ENCODE results near the gene OR10A4. TPM values are rescaled to one million over a fixed set of nuclear protein-coding genes. Genes with fewer than 3 reads are reported as not detected.

Gene OR10A4
- total and polyA plus RNA-seq, 2 donors (not counting 1 experiment from before 2014, with no cell fraction given) = not detected

GRCh38 chr11:6855971-6856541 is 20.4 kb upstream of the OR10A4 start:
- no CpG with 5 or more reads among the region's 1 CpG for WGBS (ENCODE audit: insufficient coverage)
- intact Hi-C loops (cut with micrococcal nuclease) = no loop called here
- Mint-ChIP-seq H3K4me1 (no peaks in the 10 kb centered on the region), H3K4me3 (no peak overlapping the region), H3K9me3 (ENCODE audit: insufficient read depth) (peaks cover 8% of the 10 kb centered on the region), H3K27ac (no peak overlapping the region), H3K27me3 (peaks cover 6% of the 10 kb centered on the region)
- Histone ChIP-seq H2AFZ (ENCODE audit: insufficient read depth, low read depth, low read length, poor library complexity, severe bottlenecking) (no peak overlapping the region), H3K4me3 (ENCODE audit: control extremely low read depth in 1 of 5, extremely low read depth in 1 of 5, insufficient read depth in 1 of 5, low read depth in 2 of 5, low read length in 4 of 5) (no peak overlapping the region), H3K4me1 (ENCODE audit: control insufficient read depth in 2 of 2, insufficient read depth in 2 of 2, low read length in 2 of 2) (no peaks in the 10 kb centered on the region), H4K20me1 (ENCODE audit: control insufficient read depth, insufficient read depth, low read length, poor library complexity, severe bottlenecking) (no peaks in the 10 kb centered on the region), H3K79me2 (ENCODE audit: control insufficient read depth, insufficient read depth, low read length) (no peaks in the 10 kb centered on the region), H3K27me3 (replicated peaks in 1 of 4; ENCODE audit: control extremely low read depth in 1 of 4, control insufficient read depth in 3 of 4, insufficient read depth in 4 of 4, low read length in 3 of 4) (no peaks in the 10 kb centered on the region), H3K9ac (ENCODE audit: low read length) (no peak overlapping the region), H3K9me3 (ENCODE audit: control extremely low read depth in 1 of 3, control insufficient read depth in 2 of 3, insufficient read depth in 1 of 3, low read length in 2 of 3) (peaks cover 0 to 9% (median 1%) of the 10 kb centered on the region in 3 donors), H3K27ac (ENCODE audit: low read length in 2 of 2) (no peak overlapping the region), H3K4me2 (replicated peaks; ENCODE audit: low read depth, low read length, poor library complexity, severe bottlenecking) (no peak overlapping the region), H3K36me3 (replicated peaks in 1 of 2; ENCODE audit: control extremely low read depth in 1 of 2, control insufficient read depth in 1 of 2, extremely low read depth in 1 of 2, insufficient read depth in 2 of 2, low read length in 1 of 2) (no peaks in the 10 kb centered on the region)
- POLR2A ChIA-PET = no interaction called here
- DNase-seq (no peak), ATAC-seq (ENCODE audit: low read depth) (no peak)
- TF ChIP-seq, protein P1, sequence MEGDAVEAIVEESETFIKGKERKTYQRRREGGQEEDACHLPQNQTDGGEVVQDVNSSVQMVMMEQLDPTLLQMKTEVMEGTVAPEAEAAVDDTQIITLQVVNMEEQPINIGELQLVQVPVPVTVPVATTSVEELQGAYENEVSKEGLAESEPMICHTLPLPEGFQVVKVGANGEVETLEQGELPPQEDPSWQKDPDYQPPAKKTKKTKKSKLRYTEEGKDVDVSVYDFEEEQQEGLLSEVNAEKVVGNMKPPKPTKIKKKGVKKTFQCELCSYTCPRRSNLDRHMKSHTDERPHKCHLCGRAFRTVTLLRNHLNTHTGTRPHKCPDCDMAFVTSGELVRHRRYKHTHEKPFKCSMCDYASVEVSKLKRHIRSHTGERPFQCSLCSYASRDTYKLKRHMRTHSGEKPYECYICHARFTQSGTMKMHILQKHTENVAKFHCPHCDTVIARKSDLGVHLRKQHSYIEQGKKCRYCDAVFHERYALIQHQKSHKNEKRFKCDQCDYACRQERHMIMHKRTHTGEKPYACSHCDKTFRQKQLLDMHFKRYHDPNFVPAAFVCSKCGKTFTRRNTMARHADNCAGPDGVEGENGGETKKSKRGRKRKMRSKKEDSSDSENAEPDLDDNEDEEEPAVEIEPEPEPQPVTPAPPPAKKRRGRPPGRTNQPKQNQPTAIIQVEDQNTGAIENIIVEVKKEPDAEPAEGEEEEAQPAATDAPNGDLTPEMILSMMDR (IDR thresholded peaks at IDR 0.05) = no peak
- TF ChIP-seq EZH2 (IDR thresholded peaks at IDR 0.05; ENCODE audit: borderline replicate concordance, insufficient read depth, low read depth, low read length, poor library complexity, severe bottlenecking) = no peak
- CTCF ChIA-PET = no interaction called here

DNA sequence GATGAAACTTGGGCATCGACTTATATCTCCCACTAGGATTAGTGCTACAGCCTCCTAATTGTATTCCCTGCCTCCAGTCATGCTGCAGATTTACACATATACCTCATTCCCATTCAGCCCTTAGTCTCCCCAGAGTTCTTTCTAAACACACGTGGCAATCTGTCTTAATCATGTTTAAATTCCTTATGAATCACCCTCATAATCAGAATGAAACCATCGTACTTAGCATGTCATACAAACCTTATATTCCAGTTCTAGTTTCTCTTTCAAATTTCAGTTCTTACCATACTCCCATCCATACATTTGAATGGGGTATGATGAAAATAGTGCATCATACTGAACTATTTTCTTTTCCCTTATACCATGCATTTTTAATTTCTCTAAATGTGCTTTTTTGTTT is 19.6 kb upstream of the OR10A4 start:
- TF ChIP-seq, protein P1 (IDR thresholded peaks at IDR 0.05) = no peak
- TF ChIP-seq EZH2 (IDR thresholded peaks at IDR 0.05; ENCODE audit: borderline replicate concordance, insufficient read depth, low read depth, low read length, poor library complexity, severe bottlenecking) = no peak

More for the DNA sequence above, 19.6 kb upstream of the OR10A4 start:
- Mint-ChIP-seq H3K4me1 (no peaks in the 10 kb centered on the region), H3K27ac (no peak overlapping the region), H3K9me3 (ENCODE audit: insufficient read depth) (peaks cover 12% of the 10 kb centered on the region), H3K4me3 (no peak overlapping the region), H3K27me3 (peaks cover 6% of the 10 kb centered on the region)
- no peak overlapping the region for H3K4me2 ChIP-seq (replicated peaks; ENCODE audit: low read depth, low read length, poor library complexity, severe bottlenecking)
- H2AFZ ChIP-seq (ENCODE audit: insufficient read depth, low read depth, low read length, poor library complexity, severe bottlenecking) = no peak overlapping the region
- no peak overlapping the region for H3K4me3 ChIP-seq (ENCODE audit: control extremely low read depth in 1 of 5, extremely low read depth in 1 of 5, insufficient read depth in 1 of 5, low read depth in 2 of 5, low read length in 4 of 5)
- no peaks in the 10 kb centered on the region for H3K36me3 ChIP-seq (replicated peaks in 1 of 2; ENCODE audit: control extremely low read depth in 1 of 2, control insufficient read depth in 1 of 2, extremely low read depth in 1 of 2, insufficient read depth in 2 of 2, low read length in 1 of 2)
- no peak for DNase-seq
- ATAC-seq (ENCODE audit: low read depth) = no peak
- no peaks in the 10 kb centered on the region for H3K4me1 ChIP-seq (ENCODE audit: control insufficient read depth in 2 of 2, insufficient read depth in 2 of 2, low read length in 2 of 2)
- H3K27ac ChIP-seq (ENCODE audit: low read length in 2 of 2) = no peak overlapping the region
- peaks cover 0 to 9% (median 1%) of the 10 kb centered on the region in 3 donors for H3K9me3 ChIP-seq (ENCODE audit: control extremely low read depth in 1 of 3, control insufficient read depth in 2 of 3, insufficient read depth in 1 of 3, low read length in 2 of 3)
- no peaks in the 10 kb centered on the region for H4K20me1 ChIP-seq (ENCODE audit: control insufficient read depth, insufficient read depth, low read length, poor library complexity, severe bottlenecking)
- WGBS (ENCODE audit: insufficient coverage) = 79% methylated on average over 2 of the region's 3 CpGs
- ChIA-PET CTCF (no interaction called here), POLR2A (no interaction called here)
- no peak overlapping the region for H3K9ac ChIP-seq (ENCODE audit: low read length)
- H3K79me2 ChIP-seq (ENCODE audit: control insufficient read depth, insufficient read depth, low read length) = no peaks in the 10 kb centered on the region
- intact Hi-C loops (cut with micrococcal nuclease) = no loop called here
- no peaks in the 10 kb centered on the region for H3K27me3 ChIP-seq (replicated peaks in 1 of 4; ENCODE audit: control extremely low read depth in 1 of 4, control insufficient read depth in 3 of 4, insufficient read depth in 4 of 4, low read length in 3 of 4)
